Adrenal gland (tissue), 5 donors: Measurements from ENCODE around the gene CGGBP1.

Experiments used
- POLR2A ChIP-seq, 2 donors: fragments of 450-650 bp; IDR thresholded peaks; one replicate each; pipeline ENCODE4 v1.6.1; 2017; ENCODE audit warnings: antibody characterized with exemption in 2 of 2, mild to moderate bottlenecking in 2 of 2, moderate library complexity in 1 of 2
- TF ChIP-seq, protein P1 (sequence below), 6 experiments: fragments of 450-650 bp in 4 of 6; fragments of 200-600 bp in 2 of 6; sonication (generic) in 1 of 6; IDR thresholded peaks; 1 replicate in 5 of 6; 2 replicates in 1 of 6; pipeline versions ENCODE4 v1.5.1 to v1.8.0; 2016 to 2021; ENCODE audit warnings: antibody characterized with exemption in 6 of 6, mild to moderate bottlenecking in 2 of 6, moderate library complexity in 1 of 6
- donor health status: DM: no; HTN: no; CAD: no.

DNA sequence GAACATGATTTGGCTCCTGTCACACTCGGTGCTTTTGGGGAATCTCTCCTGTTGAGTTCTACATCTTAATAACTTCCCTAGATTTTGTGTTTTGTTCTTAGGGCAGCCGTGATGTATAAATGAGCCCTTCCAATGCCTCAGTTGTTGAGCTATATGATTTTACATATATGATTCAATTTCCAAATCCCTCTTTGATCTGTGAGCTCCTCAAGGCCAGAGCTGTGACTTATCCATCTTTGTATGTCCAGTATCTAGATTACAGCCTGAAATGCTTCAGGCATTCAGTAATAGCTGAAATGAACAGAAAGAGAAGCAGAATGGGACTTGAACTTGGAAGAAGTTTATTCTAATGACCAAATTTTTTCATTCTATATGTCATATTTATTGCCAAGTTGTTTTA is 26.6 kb downstream of the CGGBP1 start:
- TF ChIP-seq, protein P1, sequence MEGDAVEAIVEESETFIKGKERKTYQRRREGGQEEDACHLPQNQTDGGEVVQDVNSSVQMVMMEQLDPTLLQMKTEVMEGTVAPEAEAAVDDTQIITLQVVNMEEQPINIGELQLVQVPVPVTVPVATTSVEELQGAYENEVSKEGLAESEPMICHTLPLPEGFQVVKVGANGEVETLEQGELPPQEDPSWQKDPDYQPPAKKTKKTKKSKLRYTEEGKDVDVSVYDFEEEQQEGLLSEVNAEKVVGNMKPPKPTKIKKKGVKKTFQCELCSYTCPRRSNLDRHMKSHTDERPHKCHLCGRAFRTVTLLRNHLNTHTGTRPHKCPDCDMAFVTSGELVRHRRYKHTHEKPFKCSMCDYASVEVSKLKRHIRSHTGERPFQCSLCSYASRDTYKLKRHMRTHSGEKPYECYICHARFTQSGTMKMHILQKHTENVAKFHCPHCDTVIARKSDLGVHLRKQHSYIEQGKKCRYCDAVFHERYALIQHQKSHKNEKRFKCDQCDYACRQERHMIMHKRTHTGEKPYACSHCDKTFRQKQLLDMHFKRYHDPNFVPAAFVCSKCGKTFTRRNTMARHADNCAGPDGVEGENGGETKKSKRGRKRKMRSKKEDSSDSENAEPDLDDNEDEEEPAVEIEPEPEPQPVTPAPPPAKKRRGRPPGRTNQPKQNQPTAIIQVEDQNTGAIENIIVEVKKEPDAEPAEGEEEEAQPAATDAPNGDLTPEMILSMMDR (IDR thresholded peaks at IDR 0.05), result no peak
- TF ChIP-seq POLR2A (IDR thresholded peaks at IDR 0.05), result no peak
